GM12801 (cell line): Measurements from ENCODE around the gene STRN4.

Experiments used
- TF ChIP-seq, protein P1 (sequence below): IDR thresholded peaks from one replicate; pipeline ENCODE4 v1.5.1; 2011; ENCODE audit warnings: control low read depth; ENCODE audit not compliant: insufficient read length; ENCODE audit errors: extremely low read depth

The STRN4 gene

GRCh38 chr19:46729696-46730095 lies 16.6 kb downstream of the STRN4 start:
- TF ChIP-seq, protein P1, sequence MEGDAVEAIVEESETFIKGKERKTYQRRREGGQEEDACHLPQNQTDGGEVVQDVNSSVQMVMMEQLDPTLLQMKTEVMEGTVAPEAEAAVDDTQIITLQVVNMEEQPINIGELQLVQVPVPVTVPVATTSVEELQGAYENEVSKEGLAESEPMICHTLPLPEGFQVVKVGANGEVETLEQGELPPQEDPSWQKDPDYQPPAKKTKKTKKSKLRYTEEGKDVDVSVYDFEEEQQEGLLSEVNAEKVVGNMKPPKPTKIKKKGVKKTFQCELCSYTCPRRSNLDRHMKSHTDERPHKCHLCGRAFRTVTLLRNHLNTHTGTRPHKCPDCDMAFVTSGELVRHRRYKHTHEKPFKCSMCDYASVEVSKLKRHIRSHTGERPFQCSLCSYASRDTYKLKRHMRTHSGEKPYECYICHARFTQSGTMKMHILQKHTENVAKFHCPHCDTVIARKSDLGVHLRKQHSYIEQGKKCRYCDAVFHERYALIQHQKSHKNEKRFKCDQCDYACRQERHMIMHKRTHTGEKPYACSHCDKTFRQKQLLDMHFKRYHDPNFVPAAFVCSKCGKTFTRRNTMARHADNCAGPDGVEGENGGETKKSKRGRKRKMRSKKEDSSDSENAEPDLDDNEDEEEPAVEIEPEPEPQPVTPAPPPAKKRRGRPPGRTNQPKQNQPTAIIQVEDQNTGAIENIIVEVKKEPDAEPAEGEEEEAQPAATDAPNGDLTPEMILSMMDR = no peak

DNA sequence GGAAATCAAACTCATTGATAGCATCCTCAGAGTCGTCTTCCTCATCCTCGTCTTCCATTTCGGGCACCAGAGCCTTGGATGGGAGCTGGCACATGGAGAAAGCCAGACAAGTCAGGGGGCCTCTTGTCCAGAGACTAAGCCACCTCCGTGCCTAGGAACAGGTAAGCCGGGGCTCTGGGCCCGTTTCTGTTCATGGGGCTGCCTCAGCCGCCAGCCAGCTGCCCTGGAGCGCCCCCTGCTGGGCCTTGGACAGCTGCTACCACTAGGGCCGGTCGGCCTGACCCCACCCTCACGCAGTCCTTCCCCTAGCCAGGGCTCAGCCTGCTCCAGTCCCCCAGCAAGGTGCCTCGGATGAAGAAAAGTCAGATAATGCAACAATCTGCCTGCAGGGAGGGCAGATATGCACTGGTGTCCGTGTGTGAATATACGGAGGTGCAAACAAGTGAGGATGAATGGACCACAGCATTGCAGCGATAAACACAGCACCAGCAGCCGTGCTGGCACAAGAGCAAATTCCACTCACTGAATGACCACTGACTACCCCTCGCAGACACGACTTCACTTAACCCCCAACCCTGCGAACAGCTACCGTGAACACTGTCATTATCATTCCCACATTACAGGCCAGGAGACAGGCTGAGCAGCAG lies 17.4 kb downstream of the STRN4 start:
- TF ChIP-seq, protein P1 = no peak

DNA sequence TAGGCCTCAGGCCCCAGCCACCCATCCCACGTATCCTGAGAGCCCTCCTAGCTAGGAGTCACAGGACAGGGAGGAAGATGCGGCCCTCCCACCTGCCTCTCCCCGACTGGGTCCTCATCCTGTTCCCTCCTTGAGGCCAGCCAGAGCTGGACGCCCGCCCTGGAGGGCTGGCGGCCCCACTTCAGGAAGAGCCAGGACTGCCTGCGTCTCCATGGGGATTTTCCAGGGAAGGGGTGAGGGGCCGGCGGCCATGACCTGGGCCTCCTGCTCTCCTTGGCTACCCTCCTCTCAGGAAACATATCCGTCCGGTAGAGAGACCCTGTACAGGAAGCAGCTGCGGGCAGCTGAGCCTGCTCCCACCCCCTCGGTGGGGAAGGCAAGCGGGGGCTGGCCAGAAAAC lies 18.0 kb downstream of the STRN4 start:
- TF ChIP-seq, protein P1 = no peak

DNA sequence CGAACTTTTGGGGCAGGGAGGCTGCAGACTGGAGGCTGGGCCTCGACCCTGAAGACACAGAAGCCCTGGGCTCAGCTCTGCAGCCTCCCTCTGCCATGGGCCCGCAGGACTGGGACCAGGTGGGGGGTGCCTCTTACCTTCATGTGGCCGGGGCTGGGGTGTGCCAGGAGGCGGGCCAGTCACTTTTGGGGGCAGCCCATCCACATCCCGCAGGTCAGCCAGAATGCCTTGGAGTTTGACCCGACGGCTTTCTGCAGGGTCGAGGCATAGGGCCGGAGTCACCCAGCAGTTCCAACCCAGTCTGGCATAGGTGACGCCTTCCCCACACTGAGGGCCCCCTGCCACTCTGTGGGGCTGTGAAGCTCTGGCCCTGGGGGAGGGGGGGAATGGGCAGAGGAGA lies 18.5 kb downstream of the STRN4 start:
- TF ChIP-seq, protein P1 = no peak

DNA sequence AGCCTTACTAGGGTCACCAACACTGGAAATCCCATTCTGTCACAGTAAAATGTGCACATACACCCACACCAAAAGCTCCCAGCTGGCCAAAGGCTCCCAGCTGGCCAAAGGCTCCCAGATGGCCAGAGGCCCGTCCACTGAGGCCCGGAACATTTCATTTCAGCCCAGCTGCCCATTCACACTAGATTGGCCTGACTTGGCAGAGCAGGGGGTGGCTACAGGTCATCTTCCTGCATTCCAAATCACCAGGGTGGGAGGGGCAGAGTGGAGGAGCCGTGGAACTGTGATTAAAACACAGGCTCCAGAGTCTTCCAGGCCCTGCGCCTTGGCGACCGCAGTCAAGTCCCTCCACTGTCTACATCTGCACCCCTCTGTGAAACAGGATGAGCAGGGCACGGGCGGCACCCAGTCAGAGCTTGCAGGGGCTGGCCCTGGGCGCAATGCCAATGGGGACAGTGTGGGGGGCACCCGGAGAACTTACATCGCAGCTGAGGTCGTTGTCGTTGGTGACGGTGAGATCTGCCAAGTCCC lies 19.2 kb downstream of the STRN4 start:
- TF ChIP-seq, protein P1 = no peak

DNA sequence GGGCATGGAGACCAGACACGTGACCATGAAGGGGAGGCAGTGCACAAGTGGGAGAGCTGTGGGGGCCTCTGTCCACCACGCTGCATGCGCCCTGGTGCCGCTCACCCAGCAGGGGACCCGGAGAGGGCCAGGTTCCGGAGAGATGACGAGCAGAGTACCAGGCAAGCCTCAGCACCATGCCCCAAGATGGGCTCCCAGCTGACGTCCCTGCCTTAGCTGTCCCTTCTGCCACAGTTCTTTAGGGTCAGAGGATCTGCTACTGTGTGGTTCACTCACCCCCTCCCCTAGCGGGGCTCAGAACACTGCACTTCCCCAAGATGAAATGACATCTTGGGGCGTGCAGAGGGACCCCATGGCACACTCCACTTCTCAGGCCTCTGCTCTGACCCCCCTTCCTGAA lies 19.7 kb downstream of the STRN4 start:
- TF ChIP-seq, protein P1 = no peak

DNA sequence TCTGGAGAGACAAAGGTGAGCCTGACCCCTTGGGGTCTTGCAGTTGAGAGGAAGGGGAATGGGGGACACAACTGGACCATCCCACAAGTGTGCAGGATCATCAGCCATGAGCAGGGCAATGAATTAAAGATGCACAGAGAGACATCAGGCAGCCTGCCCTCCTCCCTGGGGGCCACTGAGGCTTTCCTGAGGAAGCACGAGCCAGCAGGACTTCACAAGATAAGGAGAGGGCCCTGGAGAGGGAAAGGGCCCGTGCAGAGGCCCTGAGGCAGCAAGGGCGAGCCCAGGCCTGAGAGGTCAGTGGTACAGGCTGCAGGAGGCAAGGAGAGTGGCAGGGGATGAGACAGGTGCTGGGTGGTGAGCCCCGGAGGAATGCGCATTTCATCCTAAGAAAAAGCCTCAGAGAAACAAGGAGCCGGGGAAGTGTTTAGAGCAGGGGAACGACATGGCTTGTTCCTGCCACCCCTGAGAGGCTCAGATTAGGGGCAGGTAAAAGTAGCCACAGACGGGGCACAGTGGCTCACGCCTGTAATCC lies 20.3 kb downstream of the STRN4 start:
- TF ChIP-seq, protein P1 = no peak
